GM21515 (cell line): Measurements from ENCODE around the gene YTHDF1.
"Not testable (repeated sequence)": the region's sequence is repeated elsewhere in the genome, so short reads cannot be mapped to it uniquely, and the experiment has no call there.

Experiments used
- ATAC-seq: cut with Tn5 transposase; IDR thresholded peaks from one replicate; pipeline ENCODE4 v1.9.1; 2021; ENCODE audit not compliant: unreplicated experiment

The YTHDF1 gene

GRCh38 chr20:63227260-63227659 is 11.3 kb upstream of the YTHDF1 start:
- no peak for ATAC-seq

GRCh38 chr20:63226042-63226943 is 10.4 kb upstream of the YTHDF1 start:
- ATAC-seq: no peak

GRCh38 chr20:63225082-63225454 is 9.1 kb upstream of the YTHDF1 start:
- ATAC-seq: no peak

DNA sequence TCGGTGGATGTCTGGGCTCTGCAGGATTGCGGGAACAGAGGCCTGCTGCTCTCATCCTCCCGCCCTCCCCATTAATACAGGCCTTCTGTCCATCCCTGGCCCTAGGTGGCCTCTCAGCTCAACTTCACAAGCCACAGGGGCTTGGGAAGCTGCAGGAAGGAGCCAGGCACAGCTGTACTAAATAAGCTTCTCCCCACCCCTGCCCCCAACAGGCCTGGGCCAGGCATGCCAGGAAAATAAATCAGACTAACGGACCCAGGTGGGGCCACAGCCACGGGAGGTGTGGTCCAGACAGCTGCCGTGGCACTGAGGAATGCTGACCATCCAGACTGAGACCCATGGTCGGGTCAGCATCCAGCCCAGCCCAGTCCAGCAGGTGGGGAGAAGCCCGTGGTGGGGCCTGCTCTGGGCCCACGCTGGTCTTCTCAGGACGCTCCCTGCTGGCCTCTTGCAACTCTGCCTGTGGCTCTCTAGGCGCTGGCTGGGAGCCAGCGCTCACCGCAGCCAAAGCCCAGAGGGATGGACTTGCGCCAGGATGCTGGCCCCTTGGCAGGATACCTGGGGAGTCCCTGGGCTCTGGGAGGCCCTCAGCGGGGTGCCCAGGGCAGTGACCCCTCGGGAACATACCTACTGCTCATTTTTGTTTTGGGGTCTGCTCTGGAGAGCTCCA is 8.6 kb upstream of the YTHDF1 start:
- ATAC-seq: no peak

- ATAC-seq: no peak
These were observed 7.9 kb upstream of the YTHDF1 start for GRCh38 chr20:63223826-63224207.

- ATAC-seq: no peak
These were observed 7.3 kb upstream of the YTHDF1 start for GRCh38 chr20:63223121-63223825.

- no peak for ATAC-seq
These were observed 6.6 kb upstream of the YTHDF1 start for GRCh38 chr20:63222541-63222940.

DNA sequence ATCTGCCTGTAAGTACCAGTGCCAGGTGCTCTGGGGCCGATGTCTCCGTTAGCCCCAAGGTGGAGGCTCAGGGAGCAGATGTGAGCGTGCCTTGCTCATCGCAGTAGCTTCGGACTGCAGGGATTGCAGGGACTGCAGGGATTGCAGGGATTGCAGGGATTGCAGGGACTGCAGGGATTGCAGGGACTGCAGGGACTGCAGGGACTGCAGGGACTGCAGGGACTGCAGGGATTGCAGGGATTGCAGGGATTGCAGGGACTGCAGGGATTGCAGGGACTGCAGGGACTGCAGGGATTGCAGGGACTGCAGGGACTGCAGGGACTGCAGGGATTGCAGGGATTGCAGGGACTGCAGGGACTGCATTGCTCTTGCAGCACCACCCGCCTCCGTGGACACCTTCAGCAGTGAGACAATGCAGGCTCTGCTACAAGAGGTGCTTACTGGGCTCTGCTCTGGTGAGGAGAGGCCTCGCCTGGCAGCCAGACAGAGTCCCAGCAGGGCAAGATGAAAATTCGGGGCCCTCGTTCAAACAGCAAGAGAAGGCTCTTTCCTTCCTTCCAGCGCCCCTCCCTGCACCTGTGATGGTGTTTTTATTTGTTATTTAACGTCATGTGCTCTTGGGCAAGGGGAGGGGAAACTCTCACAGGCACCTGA is 5.6 kb upstream of the YTHDF1 start:
- not testable (repeated sequence) for ATAC-seq

- no peak for ATAC-seq
These were observed 4.9 kb upstream of the YTHDF1 start for GRCh38 chr20:63220696-63221399.

DNA sequence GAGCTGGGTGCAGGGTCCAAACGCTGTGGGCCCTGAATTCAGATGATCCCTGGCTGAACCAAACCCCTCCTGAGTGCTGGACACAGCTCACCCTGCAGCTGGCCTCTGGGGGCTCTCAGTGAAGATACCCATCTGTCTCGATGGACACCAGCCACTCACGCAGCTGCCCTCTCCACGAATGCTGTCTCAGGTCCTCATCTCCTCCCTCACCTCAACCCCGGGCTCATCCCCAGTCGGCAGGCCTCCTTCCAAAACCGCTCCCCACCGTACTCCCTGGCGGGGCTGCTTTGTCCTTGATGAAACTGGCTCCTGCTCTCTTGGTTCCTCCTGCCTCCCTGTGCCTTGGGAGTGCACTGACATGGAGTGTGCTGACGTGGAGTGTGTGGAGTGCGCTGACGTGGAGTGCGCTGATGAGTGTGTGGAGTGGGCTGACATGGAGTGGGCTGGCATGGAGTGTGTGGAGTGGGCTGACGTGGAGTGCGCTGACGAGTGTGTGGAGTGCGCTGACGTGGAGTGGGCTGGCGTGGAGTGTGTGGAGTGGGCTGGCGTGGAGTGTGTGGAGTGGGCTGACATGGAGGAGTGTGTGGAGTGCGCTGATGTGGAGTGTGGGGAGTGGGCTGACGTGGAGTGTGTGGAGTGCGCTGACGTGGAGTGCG is 4.1 kb upstream of the YTHDF1 start:
- no peak for ATAC-seq

DNA sequence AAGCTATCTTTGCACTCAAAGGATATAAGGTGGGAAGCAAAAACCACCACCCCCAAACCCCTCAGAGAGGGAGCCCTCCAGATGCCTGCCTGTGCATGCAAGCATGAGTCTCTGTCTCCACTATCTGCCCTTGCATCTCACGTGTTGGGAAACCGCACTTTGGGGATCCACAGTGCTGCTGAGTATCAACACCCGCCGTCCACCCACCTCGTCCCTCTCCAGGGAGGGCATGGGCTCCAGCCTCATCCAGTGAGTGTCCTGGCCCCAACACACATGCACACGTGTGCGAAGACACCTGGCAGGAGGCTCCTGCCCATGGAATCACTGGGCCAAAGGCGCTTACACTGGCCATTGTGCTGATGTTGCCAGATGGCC is 3.5 kb upstream of the YTHDF1 start:
- no peak for ATAC-seq

GRCh38 chr20:63218701-63219446 is 2.9 kb upstream of the YTHDF1 start:
- ATAC-seq: no peak

DNA sequence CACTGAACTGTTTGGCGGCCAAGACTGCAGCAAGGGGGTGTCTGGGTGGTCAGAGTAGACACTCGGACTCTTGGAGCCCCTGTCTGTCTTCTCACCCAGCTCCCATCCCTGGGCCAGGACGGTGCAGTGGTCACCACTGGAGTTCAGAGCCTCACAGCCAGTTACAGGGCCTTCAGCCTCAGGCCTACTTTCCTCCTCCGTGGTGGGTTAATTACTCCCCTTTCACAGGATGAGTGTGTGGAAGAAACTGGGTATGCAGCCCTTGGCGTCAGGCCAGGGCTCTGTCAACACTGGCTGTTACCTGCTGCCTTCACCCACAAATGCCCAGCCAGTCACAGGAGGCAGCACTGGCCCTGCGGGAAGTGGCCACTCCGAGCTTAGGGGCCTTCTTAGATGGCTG is 1.8 kb upstream of the YTHDF1 start:
- no peak for ATAC-seq

- ATAC-seq: no peak
These were observed 1.0 kb upstream of the YTHDF1 start for GRCh38 chr20:63216849-63217471.

DNA sequence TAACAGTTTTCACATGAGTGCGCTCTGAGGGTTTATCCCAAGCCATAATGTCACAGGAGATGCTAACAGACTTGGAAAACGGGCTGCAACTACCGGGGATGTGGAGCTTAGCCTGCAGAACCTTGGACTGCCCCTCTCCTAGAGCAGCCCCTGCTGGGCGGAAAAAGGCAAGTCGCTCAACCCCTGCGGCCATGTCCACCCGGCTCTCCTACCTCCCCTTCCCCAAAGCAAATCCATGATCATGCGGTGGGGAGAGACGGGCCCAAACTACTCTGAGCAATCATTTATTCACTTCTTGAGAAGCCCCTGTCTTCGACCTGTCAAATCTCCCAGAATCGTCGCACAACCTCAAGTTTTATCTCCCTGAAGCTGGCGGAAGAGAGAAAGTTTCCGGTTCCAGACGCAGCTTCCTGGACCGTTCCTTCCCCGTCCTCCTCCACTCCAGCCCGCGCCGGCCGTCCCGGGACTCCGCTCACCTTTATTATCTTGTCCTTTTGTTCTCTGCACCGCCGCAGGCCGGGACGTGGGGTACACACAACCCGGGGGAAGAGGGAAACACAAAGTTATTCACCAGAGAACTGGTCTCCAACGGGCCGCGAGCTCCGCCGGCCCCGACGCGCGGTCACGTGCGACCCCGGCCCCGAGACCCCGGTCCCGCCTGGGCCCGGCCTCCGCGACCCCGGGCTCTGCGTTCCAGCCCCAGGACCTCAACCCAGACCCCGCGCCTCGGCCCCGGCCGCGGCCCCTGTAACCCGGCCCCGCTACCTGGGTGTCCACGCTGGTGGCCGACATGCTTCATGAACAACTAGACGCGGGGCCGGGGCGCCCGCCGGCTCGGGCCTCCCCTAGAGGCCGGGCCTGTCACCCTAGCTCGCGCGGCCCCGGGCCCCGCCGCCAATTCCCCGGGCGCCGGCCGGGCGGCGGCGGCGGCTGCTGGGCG is 560 bp downstream of the YTHDF1 start:
- no peak for ATAC-seq

DNA sequence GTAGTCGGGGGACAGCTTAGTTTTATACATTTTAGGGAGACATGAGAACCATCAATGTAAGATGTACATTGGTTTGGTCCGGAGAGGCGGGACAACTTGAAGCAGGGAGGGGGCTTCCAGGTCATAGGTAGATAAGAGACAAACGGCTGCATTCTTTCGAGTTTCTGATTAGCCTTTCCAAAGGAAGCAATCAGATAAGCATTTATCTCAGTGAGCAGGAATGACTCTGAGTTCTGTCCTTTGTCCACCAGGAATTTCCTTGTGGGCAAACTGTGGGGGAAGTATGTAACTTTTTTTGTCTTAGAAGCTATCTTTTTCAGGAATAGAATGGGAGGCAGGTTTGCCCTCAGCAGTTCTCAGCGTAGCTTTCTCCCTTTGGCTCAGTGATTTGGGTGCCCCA is 1.4 kb downstream of the YTHDF1 start:
- ATAC-seq: no peak

- ATAC-seq: no peak
These were observed 3.1 kb downstream of the YTHDF1 start for GRCh38 chr20:63212792-63213191.

DNA sequence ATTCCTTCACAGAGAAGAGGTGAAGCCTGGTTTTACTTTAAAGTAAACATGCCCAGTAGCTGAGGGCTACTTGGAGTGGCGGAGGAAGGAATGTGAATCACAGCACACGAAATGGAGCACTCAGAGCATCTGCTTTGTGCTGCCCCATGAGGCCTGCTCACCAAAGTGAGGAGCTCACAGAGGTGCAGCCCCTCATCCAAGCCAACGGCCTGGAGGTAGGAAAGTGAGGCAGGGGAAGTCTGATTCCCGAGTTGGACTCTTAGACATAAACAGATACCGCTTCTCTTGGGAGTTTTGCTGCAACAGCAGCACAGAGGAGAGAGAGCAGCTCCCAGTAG is 3.6 kb downstream of the YTHDF1 start:
- ATAC-seq: no peak
